HFF-Myc (cell line): ENCODE data around the gene HOXB8.

Experiments
- DNase-seq: peaks from one replicate; pipeline ENCODE4 v3.0.0-alpha.2; 2011; ENCODE audit warnings: low read depth; ENCODE audit errors: extremely low read depth
- H3K4me3 ChIP-seq: replicated peaks from 2 replicates; pipeline ENCODE4 v1.5.1; 2011; ENCODE audit warnings: low read depth, mild to moderate bottlenecking, control low read depth, low read length
- TF ChIP-seq, protein P1 (sequence below): IDR thresholded peaks from 2 replicates; pipeline ENCODE4 v1.5.1; 2012; ENCODE audit warnings: mild to moderate bottlenecking, low read depth, low read length, control low read depth; ENCODE audit errors: missing control alignments

HOXB8 gene

DNA sequence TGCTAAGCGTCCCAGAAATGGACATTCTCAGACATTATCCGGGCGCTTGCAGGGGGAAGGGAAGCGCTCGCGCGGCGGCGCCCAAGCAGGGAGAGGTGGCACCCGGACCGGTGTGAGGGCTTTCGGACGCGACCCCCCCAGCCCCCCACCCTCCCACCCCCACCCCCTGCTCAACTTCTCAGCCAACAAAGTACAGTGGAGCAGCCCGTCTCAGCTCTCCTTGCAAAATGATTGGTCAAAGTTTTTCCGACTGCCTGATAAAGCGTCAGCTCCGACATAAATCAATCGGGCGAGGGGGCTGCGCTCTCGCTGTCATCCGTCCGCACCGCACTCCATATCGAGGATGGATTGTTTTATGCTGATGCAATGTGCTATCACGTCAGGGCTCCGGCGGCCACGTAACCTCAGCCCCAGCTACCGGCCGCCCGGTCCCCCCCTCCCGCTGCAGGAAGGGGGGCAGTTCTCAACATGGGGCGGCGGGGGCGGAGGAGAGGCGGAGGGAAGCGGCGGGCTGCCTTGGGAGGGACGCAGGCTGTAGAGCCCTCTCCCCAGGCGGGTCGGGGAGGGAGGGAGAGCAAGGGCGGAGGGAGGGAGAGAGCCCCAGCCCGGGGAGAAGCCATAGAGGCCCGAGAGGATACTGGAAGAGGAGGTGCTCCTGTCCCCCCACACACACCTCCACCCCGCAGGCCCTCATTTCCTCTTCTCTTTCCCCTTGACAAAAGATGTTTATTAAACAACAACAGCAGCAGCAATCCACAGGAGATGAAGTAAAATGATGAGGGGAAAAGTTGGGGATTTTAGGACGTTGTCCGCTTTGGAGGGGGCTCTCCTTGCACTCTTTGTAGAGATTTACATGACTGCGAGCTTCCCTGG, 11.4 kb upstream of the HOXB8 start, which contains the start of gene HOXB9:
Gene HOXB9, minus strand, starts transcription at position 114 of the 873 bp plus-strand sequence. Its CDS starts 89 bp downstream, at position 25.
- DNase-seq = no peak
- H3K4me3 ChIP-seq = no peak within 1 kb of the TSS
- TF ChIP-seq, protein P1, sequence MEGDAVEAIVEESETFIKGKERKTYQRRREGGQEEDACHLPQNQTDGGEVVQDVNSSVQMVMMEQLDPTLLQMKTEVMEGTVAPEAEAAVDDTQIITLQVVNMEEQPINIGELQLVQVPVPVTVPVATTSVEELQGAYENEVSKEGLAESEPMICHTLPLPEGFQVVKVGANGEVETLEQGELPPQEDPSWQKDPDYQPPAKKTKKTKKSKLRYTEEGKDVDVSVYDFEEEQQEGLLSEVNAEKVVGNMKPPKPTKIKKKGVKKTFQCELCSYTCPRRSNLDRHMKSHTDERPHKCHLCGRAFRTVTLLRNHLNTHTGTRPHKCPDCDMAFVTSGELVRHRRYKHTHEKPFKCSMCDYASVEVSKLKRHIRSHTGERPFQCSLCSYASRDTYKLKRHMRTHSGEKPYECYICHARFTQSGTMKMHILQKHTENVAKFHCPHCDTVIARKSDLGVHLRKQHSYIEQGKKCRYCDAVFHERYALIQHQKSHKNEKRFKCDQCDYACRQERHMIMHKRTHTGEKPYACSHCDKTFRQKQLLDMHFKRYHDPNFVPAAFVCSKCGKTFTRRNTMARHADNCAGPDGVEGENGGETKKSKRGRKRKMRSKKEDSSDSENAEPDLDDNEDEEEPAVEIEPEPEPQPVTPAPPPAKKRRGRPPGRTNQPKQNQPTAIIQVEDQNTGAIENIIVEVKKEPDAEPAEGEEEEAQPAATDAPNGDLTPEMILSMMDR = no peak

DNA sequence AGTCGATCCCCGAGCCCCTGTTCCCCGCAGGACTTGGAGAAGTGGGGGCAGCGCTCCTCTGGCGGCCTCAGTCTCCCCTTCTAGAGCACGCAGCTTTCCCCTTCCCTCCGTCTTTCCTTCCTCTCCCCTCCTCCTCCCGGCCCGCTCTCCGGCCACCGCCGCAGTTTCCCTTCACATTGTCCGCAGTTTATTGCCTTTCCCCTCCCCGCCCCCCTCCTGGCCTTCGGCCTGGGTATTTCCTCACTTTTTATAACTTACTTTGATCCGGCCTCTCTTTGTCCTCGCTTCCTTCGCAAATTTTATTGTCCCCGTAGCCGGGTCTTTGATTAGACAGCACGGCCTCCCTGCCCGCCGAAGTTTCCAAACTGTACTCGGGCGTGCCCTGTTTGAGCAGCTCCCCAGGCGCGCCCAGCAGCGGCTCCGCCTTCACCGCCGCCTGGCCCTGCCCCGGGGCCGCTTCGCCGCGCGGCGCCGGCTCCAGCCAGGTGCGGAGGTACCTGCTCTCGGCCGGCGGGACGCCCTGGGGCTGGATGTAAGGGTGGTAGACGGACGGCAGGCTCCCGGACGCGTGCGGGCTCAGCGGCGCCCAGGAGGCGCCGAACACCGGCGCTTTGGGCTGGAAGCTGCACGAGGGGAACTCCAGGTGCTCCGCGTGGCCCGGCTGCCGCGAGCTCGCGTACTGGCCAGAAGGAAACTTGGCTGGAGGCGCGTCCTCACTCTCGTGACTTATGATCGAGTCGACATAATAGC, 10.6 kb upstream of the HOXB8 start:
- TF ChIP-seq, protein P1 = no peak
- no peak overlapping the region for H3K4me3 ChIP-seq
- DNase-seq = no peak

DNA sequence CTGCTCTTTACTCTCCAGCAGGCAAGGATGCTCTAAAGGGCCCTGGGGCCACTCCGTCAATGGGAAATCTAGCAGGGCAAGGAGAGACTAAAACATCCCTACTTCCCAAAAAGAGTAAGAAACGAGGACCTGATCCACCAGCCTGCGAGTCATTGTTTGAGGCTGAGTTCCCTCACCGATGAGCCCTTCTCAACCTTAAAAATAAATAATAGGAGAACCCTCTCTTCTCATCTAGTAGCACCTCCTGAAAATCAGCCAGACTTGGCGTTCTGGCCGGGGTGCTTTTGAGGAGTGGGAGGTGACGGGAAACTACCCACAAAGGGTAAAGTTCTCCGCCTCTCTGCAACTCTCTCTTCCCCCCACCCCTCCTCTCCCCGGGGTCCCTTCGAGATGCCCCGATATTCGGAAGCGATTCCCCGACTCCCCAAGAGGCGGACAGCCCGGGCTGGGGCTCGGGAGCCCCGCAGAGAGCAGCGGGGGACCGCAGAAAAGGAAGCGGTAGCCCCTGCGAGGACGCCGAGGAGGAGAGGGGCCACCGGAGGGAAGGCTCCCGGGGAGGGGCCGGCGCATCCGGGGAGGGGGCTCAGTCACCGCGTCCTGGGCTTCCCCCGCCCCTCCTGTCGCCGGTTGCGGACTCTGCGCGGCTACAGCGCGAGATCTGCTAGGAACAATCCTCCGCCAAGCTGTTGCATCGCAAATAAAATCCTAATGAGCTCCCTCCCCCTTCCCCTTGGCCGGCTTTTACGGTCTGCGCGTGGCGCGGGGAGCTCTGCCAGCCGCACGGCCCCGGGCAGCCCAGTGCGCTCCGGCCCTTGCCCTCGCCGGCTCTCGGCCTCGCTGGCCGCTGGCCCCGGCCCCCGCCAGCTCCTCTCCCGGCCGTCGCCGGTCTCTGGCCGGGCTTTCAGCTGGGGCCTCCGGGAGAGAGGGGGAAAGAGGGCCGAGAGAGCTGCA, 9.7 kb upstream of the HOXB8 start:
- DNase-seq = no peak
- no peak overlapping the region for H3K4me3 ChIP-seq

DNA sequence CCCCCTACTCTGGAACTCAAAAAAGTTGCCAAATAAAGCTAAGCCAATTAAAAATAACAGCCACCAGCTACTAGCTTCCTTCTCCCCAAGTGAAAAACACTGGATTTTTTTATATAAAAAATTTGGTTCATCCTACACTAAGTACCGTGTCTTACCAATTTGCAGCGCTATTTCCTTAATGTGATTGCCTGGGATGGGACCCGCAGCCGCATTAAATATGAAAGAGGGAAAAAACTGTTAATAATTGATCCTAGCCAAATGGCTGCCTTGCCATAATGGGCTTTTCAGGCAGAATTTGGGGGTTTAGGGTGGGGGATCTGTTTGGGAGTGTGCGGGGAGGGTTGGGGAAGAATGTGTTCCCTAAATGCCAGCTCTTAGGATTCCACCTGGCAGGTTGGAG, 9.0 kb upstream of the HOXB8 start:
- no peak for DNase-seq
- TF ChIP-seq, protein P1 = no peak
- H3K4me3 ChIP-seq = no peak overlapping the region

More for the DNA sequence above, 9.7 kb upstream of the HOXB8 start:
- TF ChIP-seq, protein P1 = no peak

DNA sequence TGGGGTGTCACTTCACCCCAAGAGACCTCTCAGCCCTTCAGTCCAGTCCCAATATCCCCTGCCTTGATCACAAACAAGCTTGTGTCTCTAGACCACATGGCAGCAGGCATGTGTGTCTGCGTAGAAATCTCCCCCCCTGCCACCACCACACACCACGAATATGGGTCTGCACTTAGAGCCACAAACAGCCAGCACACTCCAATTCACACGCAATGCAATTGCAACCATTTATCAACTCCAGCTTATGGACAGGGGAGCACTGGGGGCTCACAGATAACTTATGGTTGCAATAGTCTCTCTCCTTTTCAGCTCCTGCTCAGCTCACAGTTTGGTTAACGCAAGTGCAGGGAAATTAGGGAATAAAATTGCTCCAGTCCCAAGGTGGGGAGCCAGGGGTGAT, 8.5 kb upstream of the HOXB8 start:
- TF ChIP-seq, protein P1 = no peak
- no peak overlapping the region for H3K4me3 ChIP-seq
- DNase-seq = no peak

DNA sequence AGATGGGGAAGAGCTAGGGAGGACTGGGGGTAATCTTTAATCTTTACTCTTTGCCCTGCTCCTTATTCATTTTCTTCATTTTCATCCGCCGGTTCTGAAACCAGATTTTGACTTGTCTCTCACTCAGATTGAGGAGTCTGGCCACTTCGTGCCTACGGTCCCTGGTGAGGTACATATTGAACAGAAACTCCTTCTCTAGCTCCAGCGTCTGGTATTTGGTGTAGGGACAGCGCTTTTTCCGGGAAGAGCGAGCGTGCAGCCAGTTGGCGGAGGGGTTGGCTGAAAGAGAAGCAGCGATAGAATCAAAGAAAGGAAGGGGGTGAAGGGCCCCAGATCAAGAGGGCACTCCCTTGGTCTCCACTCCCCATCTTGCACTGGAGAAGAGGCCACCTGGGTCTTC, 7.8 kb upstream of the HOXB8 start:
- no peak for DNase-seq
- TF ChIP-seq, protein P1 = no peak
- H3K4me3 ChIP-seq = no peak overlapping the region
